ENCODE results near the gene ADORA3. TPM values are rescaled to one million over a fixed set of nuclear protein-coding genes. Genes with fewer than 3 reads are reported as not detected.

Gene ADORA3
- total and polyA plus RNA-seq, 2 experiments from 2014 or later: not detected

GRCh38 chr1:111517469-111518225 lies 14.2 kb upstream of the ADORA3 start:
- no peak overlapping the region for H3K27ac ChIP-seq
- DNase-seq (ENCODE audit: low read depth in 1 of 2, low spot score in 1 of 2): no peak
- TF ChIP-seq CTCF (IDR thresholded peaks at IDR 0.05; ENCODE audit: low read depth, low read length): no peak
- H3K4me1 ChIP-seq (ENCODE audit: low read depth): peaks cover 5% of the 10 kb centered on the region
- H3K27me3 ChIP-seq: no peaks in the 10 kb centered on the region
- H3K9me3 ChIP-seq (ENCODE audit: low read depth): no peaks in the 10 kb centered on the region
- H3K36me3 ChIP-seq: no peaks in the 10 kb centered on the region
- H3K4me3 ChIP-seq: no peak overlapping the region

- TF ChIP-seq CTCF (IDR thresholded peaks at IDR 0.05; ENCODE audit: low read depth, low read length): peak; percentile 46
- Histone ChIP-seq H3K4me3 (no peak overlapping the region), H3K27me3 (no peaks in the 10 kb centered on the region), H3K9me3 (ENCODE audit: low read depth) (no peaks in the 10 kb centered on the region), H3K36me3 (no peaks in the 10 kb centered on the region), H3K27ac (no peak overlapping the region), H3K4me1 (ENCODE audit: low read depth) (peaks cover 5% of the 10 kb centered on the region)
- peak in 1 of 2 donors; percentile 89 for DNase-seq (ENCODE audit: low read depth in 1 of 2, low spot score in 1 of 2)
Observed at GRCh38 chr1:111516005-111516535, 12.6 kb upstream of the ADORA3 start.

- peak in 1 of 2 donors; percentile 65 for DNase-seq (ENCODE audit: low read depth in 1 of 2, low spot score in 1 of 2)
- no peak for TF ChIP-seq CTCF (IDR thresholded peaks at IDR 0.05; ENCODE audit: low read depth, low read length)
- Histone ChIP-seq H3K4me3 (no peak overlapping the region), H3K9me3 (ENCODE audit: low read depth) (no peaks in the 10 kb centered on the region), H3K36me3 (no peaks in the 10 kb centered on the region), H3K4me1 (ENCODE audit: low read depth) (peaks cover 5% of the 10 kb centered on the region), H3K27ac (no peak overlapping the region), H3K27me3 (no peaks in the 10 kb centered on the region)
Observed at GRCh38 chr1:111515291-111516004, 12.0 kb upstream of the ADORA3 start.

- no peak overlapping the region for H3K27ac ChIP-seq
- no peak for TF ChIP-seq CTCF (IDR thresholded peaks at IDR 0.05; ENCODE audit: low read depth, low read length)
- H3K27me3 ChIP-seq: no peaks in the 10 kb centered on the region
- peak in 1 of 2 donors; percentile 17 for DNase-seq (ENCODE audit: low read depth in 1 of 2, low spot score in 1 of 2)
- peaks cover 5% of the 10 kb centered on the region for H3K4me1 ChIP-seq (ENCODE audit: low read depth)
- no peaks in the 10 kb centered on the region for H3K36me3 ChIP-seq
- no peak overlapping the region for H3K4me3 ChIP-seq
- no peaks in the 10 kb centered on the region for H3K9me3 ChIP-seq (ENCODE audit: low read depth)
Observed at GRCh38 chr1:111513410-111514020, 10.1 kb upstream of the ADORA3 start.

GRCh38 chr1:111512931-111513330 lies 9.5 kb upstream of the ADORA3 start:
- no peak for DNase-seq (ENCODE audit: low read depth in 1 of 2, low spot score in 1 of 2)
- no peaks in the 10 kb centered on the region for H3K9me3 ChIP-seq (ENCODE audit: low read depth)
- no peak overlapping the region for H3K4me3 ChIP-seq
- no peak overlapping the region for H3K27ac ChIP-seq
- H3K4me1 ChIP-seq (ENCODE audit: low read depth): peaks cover 7% of the 10 kb centered on the region
- H3K36me3 ChIP-seq: no peaks in the 10 kb centered on the region
- no peak for TF ChIP-seq CTCF (IDR thresholded peaks at IDR 0.05; ENCODE audit: low read depth, low read length)
- H3K27me3 ChIP-seq: no peaks in the 10 kb centered on the region
